Measurements from ENCODE around the gene MECP2. TPM values are rescaled to one million over a fixed set of nuclear protein-coding genes. Genes with fewer than 3 reads are reported as not detected.

Gene MECP2
- total RNA-seq, 1 experiment from 2014 or later = 30.6 TPM

GRCh38 chrX:154024271-154024670, 73.2 kb downstream of the MECP2 start:
- no TSS peak for BruUV-seq (replicated peaks)
- Mint-ChIP-seq H3K4me1 (ENCODE audit: low read depth, unreplicated experiment) (no peaks in the 10 kb centered on the region), H3K4me3 (ENCODE audit: unreplicated experiment) (no peak overlapping the region), H3K27ac (ENCODE audit: unreplicated experiment) (no peak overlapping the region), H3K36me3 (ENCODE audit: insufficient read depth, unreplicated experiment) (peaks cover 18% of the 10 kb centered on the region), H3K9me3 (ENCODE audit: unreplicated experiment) (no peaks in the 10 kb centered on the region), H3K27me3 (ENCODE audit: insufficient read depth, unreplicated experiment) (no peaks in the 10 kb centered on the region)
- no peaks in the 10 kb centered on the region for H3K36me3 ChIP-seq (ENCODE audit: control insufficient read depth, insufficient read depth, low read length)
- no peak for TF ChIP-seq CTCF (IDR thresholded peaks at IDR 0.05; ENCODE audit: insufficient read depth in 1 of 2, low read depth in 1 of 2, low read length in 1 of 2, severe bottlenecking in 1 of 2, unreplicated experiment in 1 of 2)
- H3K4me1 ChIP-seq = no peaks in the 10 kb centered on the region
- DNase-seq = no peak
- no peaks in the 10 kb centered on the region for H3K9me3 ChIP-seq
- H3K27me3 ChIP-seq (replicated peaks; ENCODE audit: control insufficient read depth, insufficient read depth, low read length) = no peaks in the 10 kb centered on the region
- no peak overlapping the region for H3K4me3 ChIP-seq (ENCODE audit: low read depth, low read length)
- ChIA-PET POLR2A (no interaction called here), CTCF (no interaction called here)
- intact Hi-C loops (cut with micrococcal nuclease; ENCODE audit: unreplicated experiment) = no loop called here

DNA sequence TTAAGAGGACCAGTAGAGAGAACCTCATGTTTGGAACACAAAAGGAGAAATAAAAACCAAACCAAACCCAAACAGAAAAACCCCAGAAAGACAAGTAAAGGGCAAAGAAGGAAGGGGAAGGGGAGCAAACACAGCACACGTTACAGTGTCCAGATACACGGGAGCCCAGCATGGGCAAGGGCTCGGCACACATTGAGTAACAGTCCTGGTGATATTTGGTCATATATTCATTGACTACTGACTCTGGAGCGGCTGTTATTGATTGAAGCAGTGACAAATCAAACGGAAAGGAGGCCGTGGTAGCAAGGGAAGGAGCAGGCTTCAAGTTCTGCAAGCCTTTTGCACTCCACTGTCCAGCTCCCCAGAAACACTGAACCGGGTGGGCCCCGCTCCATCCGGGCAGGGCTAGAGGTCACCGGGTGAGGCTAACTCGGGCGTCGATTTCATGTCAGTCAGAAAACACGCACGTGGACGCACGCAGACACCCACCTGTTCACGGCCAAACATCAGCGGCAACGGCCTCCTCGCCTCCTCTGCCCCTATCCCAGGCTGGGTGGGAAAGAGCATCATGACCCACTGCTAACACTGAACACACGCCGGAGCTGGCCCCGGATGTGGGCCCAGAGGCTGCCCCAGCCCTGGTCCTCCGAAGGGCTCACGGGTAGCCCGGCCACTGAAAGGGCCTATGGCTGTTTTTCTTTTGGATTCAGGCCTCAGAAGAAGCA, 74.1 kb downstream of the MECP2 start:
- CTCF ChIA-PET = no interaction called here
- no peak overlapping the region for H3K27ac Mint-ChIP-seq (ENCODE audit: unreplicated experiment)
- TF ChIP-seq CTCF (IDR thresholded peaks at IDR 0.05; ENCODE audit: insufficient read depth in 1 of 2, low read depth in 1 of 2, low read length in 1 of 2, severe bottlenecking in 1 of 2, unreplicated experiment in 1 of 2) = no peak

DNA sequence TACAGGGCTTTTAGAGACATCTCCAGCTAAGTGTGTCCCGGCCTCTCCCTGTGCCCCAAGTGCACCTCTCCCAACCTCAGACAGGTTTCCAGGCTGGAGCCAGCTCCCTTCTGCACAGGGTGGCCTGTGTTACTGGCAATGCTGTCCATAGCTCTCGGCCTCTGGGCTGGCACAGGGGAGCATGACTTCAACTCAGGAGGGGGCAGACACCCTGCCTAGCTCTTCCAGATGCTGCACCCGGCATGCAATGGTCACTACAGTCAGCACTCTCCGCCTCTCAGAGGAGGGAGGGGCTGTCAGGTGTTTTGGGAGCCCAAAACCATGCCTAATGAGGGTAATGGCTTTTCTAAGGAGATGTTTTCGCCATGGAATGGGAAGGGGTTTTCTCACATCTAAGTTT, 75.4 kb downstream of the MECP2 start:
- Mint-ChIP-seq H3K27ac (ENCODE audit: unreplicated experiment) (no peak overlapping the region), H3K9me3 (ENCODE audit: unreplicated experiment) (no peaks in the 10 kb centered on the region), H3K4me1 (ENCODE audit: low read depth, unreplicated experiment) (no peaks in the 10 kb centered on the region), H3K36me3 (ENCODE audit: insufficient read depth, unreplicated experiment) (peaks cover 21% of the 10 kb centered on the region), H3K4me3 (ENCODE audit: unreplicated experiment) (no peak overlapping the region), H3K27me3 (ENCODE audit: insufficient read depth, unreplicated experiment) (no peaks in the 10 kb centered on the region)
- Histone ChIP-seq H3K4me1 (no peaks in the 10 kb centered on the region), H3K27me3 (replicated peaks; ENCODE audit: control insufficient read depth, insufficient read depth, low read length) (no peaks in the 10 kb centered on the region), H3K4me3 (ENCODE audit: low read depth, low read length) (no peak overlapping the region), H3K9me3 (no peaks in the 10 kb centered on the region), H3K36me3 (ENCODE audit: control insufficient read depth, insufficient read depth, low read length) (no peaks in the 10 kb centered on the region)
- ChIA-PET CTCF (no interaction called here), POLR2A (interaction anchor here (0.8 kb wide), 1 partner anchor 51 kb away, joined by 3 read pairs; no protein-coding TSS in a partner anchor)
- no peak for DNase-seq
- intact Hi-C loops (cut with micrococcal nuclease; ENCODE audit: unreplicated experiment) = no loop called here
- no TSS peak for BruUV-seq (replicated peaks)
- TF ChIP-seq CTCF (IDR thresholded peaks at IDR 0.05; ENCODE audit: insufficient read depth in 1 of 2, low read depth in 1 of 2, low read length in 1 of 2, severe bottlenecking in 1 of 2, unreplicated experiment in 1 of 2) = no peak

More for the DNA sequence above, 74.1 kb downstream of the MECP2 start:
- peaks cover 18% of the 10 kb centered on the region for H3K36me3 Mint-ChIP-seq (ENCODE audit: insufficient read depth, unreplicated experiment)
- H3K36me3 ChIP-seq (ENCODE audit: control insufficient read depth, insufficient read depth, low read length) = no peaks in the 10 kb centered on the region
- H3K4me1 Mint-ChIP-seq (ENCODE audit: low read depth, unreplicated experiment) = no peaks in the 10 kb centered on the region
- H3K4me3 ChIP-seq (ENCODE audit: low read depth, low read length) = no peak overlapping the region
- no peak overlapping the region for H3K4me3 Mint-ChIP-seq (ENCODE audit: unreplicated experiment)
- intact Hi-C loops (cut with micrococcal nuclease; ENCODE audit: unreplicated experiment) = no loop called here
- POLR2A ChIA-PET = no interaction called here
- no peaks in the 10 kb centered on the region for H3K27me3 ChIP-seq (replicated peaks; ENCODE audit: control insufficient read depth, insufficient read depth, low read length)
- no peaks in the 10 kb centered on the region for H3K9me3 Mint-ChIP-seq (ENCODE audit: unreplicated experiment)
- H3K9me3 ChIP-seq = no peaks in the 10 kb centered on the region
- no peak for DNase-seq
- H3K27me3 Mint-ChIP-seq (ENCODE audit: insufficient read depth, unreplicated experiment) = no peaks in the 10 kb centered on the region
- BruUV-seq (replicated peaks) = no TSS peak
- no peaks in the 10 kb centered on the region for H3K4me1 ChIP-seq

All from Caco-2 (cell line).